ENCODE data around the gene IGSF22.

The IGSF22 gene

DNA sequence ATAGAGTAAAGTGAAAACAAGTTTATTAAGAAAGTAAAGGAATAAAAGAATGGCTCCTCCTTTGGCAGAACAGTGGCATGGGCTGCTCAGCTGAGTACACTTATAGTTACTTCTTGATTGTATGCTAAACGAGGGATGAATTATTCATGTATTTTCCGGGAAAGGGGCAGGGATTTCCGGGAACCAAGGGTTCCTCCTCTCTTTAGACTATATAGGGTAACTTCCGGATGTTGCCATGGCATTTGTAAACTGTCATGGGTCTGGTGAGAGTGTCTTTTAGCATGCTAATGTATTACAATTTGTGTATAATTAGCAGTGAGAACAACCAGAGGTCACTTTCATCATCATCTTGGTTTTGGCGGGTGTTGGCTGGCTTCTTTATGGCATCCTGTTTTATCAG is 68.3 kb downstream of the IGSF22 start:
- H3K14ac ChIP-seq (ENCODE audit: low read length) = no peak overlapping the region
- no peaks in the 10 kb centered on the region for H3K27me3 ChIP-seq (ENCODE audit: insufficient read depth, low read length)
- no peak overlapping the region for H4K12ac ChIP-seq (ENCODE audit: low read depth, low read length)
- H3K36me3 ChIP-seq (ENCODE audit: control insufficient read depth in 1 of 2, insufficient read depth in 2 of 2, low read length in 2 of 2) = no peaks in the 10 kb centered on the region
- no peak overlapping the region for H3K4me2 ChIP-seq (ENCODE audit: low read length)
- no peak overlapping the region for H3K23ac ChIP-seq (ENCODE audit: low read length)
- H2AK5ac ChIP-seq (ENCODE audit: low read length) = no peak overlapping the region
- no peaks in the 10 kb centered on the region for H3K79me1 ChIP-seq (ENCODE audit: low read length)
- H3K9ac ChIP-seq (ENCODE audit: low read length) = no peak overlapping the region
- no peak overlapping the region for H3K18ac ChIP-seq (ENCODE audit: low read length)
- no peak overlapping the region for H2BK12ac ChIP-seq (ENCODE audit: low read length)
- H3K4ac ChIP-seq (ENCODE audit: low read depth, low read length) = no peak overlapping the region
- no peak overlapping the region for H3K4me3 ChIP-seq (ENCODE audit: low read depth, low read length)
- no peaks in the 10 kb centered on the region for H3K4me1 ChIP-seq (ENCODE audit: control insufficient read depth in 1 of 2, insufficient read depth in 2 of 2, low read length in 2 of 2)
- H3K79me2 ChIP-seq (ENCODE audit: control insufficient read depth, insufficient read depth, low read length, poor library complexity) = no peaks in the 10 kb centered on the region
- H3K27ac ChIP-seq (ENCODE audit: low read depth, low read length) = no peak overlapping the region
- H4K91ac ChIP-seq (ENCODE audit: low read depth, low read length) = no peak overlapping the region
- H4K8ac ChIP-seq (ENCODE audit: low read depth, low read length) = no peak overlapping the region
- DNase-seq = no peak
- WGBS (ENCODE audit: extremely low coverage, insufficient coverage, insufficient read length) = no CpG with 5 or more reads among the region's 5 CpGs
- H3K9me3 ChIP-seq (ENCODE audit: insufficient read depth, low read depth, low read length) = no peaks in the 10 kb centered on the region
- H2BK120ac ChIP-seq (ENCODE audit: insufficient read depth, low read length, poor library complexity) = no peak overlapping the region
- no peak overlapping the region for H2BK5ac ChIP-seq (ENCODE audit: low read depth, low read length, poor library complexity)
- no peak overlapping the region for H2AFZ ChIP-seq (ENCODE audit: insufficient read depth, low read length, poor library complexity)
